ENCODE measurements around the gene ZNF488. TPM values are rescaled to one million over a fixed set of nuclear protein-coding genes. Genes with fewer than 3 reads are reported as not detected.

The ZNF488 gene
- total and polyA plus RNA-seq, 10 of the 15 experiments (the other 5 are each of a cell fraction or from before 2014, with no cell fraction given) = not detected

DNA sequence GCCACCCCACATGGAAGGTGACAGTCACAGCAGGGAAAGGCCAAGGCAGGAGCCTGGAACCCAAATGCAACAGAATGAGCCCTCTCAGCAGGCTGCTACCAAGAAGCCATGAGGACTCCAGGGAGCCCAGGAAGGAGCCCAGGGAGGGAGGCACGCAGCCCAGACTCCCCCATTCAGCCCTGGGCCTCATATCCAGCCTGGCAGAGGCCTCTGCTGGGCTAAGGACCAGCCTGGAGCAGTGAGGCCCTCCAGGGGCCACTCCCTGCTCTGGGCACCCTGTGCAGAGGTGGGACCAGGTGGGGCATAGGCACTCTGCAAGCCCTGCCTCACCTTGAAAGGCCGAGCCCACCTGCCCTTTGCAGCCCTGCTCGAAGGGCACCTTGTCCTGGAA, 25.8 kb upstream of the ZNF488 start:
- 0% methylated on average over 3 of the region's 3 CpGs for WGBS (ENCODE audit: insufficient coverage, insufficient replicate concordance, low lambda C conversion rate, missing lambda C conversion rate)
- no peaks in the 10 kb centered on the region for H3K36me3 ChIP-seq (ENCODE audit: control insufficient read depth in 2 of 2, insufficient read depth in 2 of 2, low read length in 1 of 2)
- in situ Hi-C loops (cut with MboI) = no loop called here
- RAD21 ChIA-PET (ENCODE audit: unreplicated experiment) = no interaction called here
- CTCF ChIA-PET = no interaction called here
- intact Hi-C loops (cut with micrococcal nuclease; ENCODE audit: unreplicated experiment) = no loop called here
- FAIRE-seq = no peak
- no peaks in the 10 kb centered on the region for H4K20me1 ChIP-seq (ENCODE audit: control insufficient read depth, insufficient read depth)
- no peak overlapping the region for H3K4me3 ChIP-seq
- H3K9ac ChIP-seq (ENCODE audit: control insufficient read depth, insufficient read depth, low read length) = no peak overlapping the region
- no peak overlapping the region for H3K4me2 ChIP-seq (ENCODE audit: control insufficient read depth, insufficient read depth)
- SMC1A ChIA-PET (ENCODE audit: uncharacterized antibody, unreplicated experiment) = no interaction called here
- no peak overlapping the region for H3K27ac ChIP-seq (ENCODE audit: control insufficient read depth, insufficient read depth)
- BruUV-seq (replicated peaks) = no TSS peak
- POLR2A ChIA-PET = no interaction called here
- TF ChIP-seq HDAC2 (IDR thresholded peaks at IDR 0.05) (no peak), ATF7 (IDR thresholded peaks at IDR 0.05; ENCODE audit: low read depth) (no peak), TCF7 (IDR thresholded peaks at IDR 0.05; ENCODE audit: borderline replicate concordance) (no peak), ASH2L (IDR thresholded peaks at IDR 0.05; ENCODE audit: borderline replicate concordance, low read depth) (no peak), MTA3 (IDR thresholded peaks at IDR 0.05; ENCODE audit: borderline replicate concordance, low read length) (no peak), SIX5 (IDR thresholded peaks at IDR 0.05; ENCODE audit: low read depth, low read length, severe bottlenecking) (no peak), HCFC1 (IDR thresholded peaks at IDR 0.05; ENCODE audit: low read length) (no peak), NFYB (IDR thresholded peaks at IDR 0.05; ENCODE audit: insufficient read depth, low read depth, low read length) (no peak), BACH1 (IDR thresholded peaks at IDR 0.05; ENCODE audit: borderline replicate concordance) (no peak), NFYA (IDR thresholded peaks at IDR 0.05; ENCODE audit: borderline replicate concordance, low read depth, low read length) (no peak), CREB1 (IDR thresholded peaks at IDR 0.05; ENCODE audit: low read depth) (no peak), EGR1 (IDR thresholded peaks at IDR 0.05; ENCODE audit: borderline replicate concordance in 1 of 2, low read depth in 2 of 2, low read length in 2 of 2) (no peak)
- TF ChIP-seq, protein P1, sequence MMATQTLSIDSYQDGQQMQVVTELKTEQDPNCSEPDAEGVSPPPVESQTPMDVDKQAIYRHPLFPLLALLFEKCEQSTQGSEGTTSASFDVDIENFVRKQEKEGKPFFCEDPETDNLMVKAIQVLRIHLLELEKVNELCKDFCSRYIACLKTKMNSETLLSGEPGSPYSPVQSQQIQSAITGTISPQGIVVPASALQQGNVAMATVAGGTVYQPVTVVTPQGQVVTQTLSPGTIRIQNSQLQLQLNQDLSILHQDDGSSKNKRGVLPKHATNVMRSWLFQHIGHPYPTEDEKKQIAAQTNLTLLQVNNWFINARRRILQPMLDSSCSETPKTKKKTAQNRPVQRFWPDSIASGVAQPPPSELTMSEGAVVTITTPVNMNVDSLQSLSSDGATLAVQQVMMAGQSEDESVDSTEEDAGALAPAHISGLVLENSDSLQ (IDR thresholded peaks at IDR 0.05) = no peak
- TF ChIP-seq, protein P2, sequence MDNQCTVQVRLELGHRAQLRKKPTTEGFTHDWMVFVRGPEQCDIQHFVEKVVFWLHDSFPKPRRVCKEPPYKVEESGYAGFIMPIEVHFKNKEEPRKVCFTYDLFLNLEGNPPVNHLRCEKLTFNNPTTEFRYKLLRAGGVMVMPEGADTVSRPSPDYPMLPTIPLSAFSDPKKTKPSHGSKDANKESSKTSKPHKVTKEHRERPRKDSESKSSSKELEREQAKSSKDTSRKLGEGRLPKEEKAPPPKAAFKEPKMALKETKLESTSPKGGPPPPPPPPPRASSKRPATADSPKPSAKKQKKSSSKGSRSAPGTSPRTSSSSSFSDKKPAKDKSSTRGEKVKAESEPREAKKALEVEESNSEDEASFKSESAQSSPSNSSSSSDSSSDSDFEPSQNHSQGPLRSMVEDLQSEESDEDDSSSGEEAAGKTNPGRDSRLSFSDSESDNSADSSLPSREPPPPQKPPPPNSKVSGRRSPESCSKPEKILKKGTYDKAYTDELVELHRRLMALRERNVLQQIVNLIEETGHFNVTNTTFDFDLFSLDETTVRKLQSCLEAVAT (IDR thresholded peaks at IDR 0.05) = no peak
- TF ChIP-seq, protein P3, sequence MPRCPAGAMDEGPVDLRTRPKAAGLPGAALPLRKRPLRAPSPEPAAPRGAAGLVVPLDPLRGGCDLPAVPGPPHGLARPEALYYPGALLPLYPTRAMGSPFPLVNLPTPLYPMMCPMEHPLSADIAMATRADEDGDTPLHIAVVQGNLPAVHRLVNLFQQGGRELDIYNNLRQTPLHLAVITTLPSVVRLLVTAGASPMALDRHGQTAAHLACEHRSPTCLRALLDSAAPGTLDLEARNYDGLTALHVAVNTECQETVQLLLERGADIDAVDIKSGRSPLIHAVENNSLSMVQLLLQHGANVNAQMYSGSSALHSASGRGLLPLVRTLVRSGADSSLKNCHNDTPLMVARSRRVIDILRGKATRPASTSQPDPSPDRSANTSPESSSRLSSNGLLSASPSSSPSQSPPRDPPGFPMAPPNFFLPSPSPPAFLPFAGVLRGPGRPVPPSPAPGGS (IDR thresholded peaks at IDR 0.05; ENCODE audit: borderline replicate concordance, insufficient read depth, low read depth, low read length, poor library complexity, severe bottlenecking) = no peak
- TF ChIP-seq, protein P4, sequence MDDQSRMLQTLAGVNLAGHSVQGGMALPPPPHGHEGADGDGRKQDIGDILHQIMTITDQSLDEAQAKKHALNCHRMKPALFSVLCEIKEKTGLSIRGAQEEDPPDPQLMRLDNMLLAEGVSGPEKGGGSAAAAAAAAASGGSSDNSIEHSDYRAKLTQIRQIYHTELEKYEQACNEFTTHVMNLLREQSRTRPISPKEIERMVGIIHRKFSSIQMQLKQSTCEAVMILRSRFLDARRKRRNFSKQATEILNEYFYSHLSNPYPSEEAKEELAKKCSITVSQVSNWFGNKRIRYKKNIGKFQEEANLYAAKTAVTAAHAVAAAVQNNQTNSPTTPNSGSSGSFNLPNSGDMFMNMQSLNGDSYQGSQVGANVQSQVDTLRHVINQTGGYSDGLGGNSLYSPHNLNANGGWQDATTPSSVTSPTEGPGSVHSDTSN (IDR thresholded peaks at IDR 0.05; ENCODE audit: insufficient replicate concordance, low read depth, low read length) = no peak
- TF ChIP-seq, protein P5, sequence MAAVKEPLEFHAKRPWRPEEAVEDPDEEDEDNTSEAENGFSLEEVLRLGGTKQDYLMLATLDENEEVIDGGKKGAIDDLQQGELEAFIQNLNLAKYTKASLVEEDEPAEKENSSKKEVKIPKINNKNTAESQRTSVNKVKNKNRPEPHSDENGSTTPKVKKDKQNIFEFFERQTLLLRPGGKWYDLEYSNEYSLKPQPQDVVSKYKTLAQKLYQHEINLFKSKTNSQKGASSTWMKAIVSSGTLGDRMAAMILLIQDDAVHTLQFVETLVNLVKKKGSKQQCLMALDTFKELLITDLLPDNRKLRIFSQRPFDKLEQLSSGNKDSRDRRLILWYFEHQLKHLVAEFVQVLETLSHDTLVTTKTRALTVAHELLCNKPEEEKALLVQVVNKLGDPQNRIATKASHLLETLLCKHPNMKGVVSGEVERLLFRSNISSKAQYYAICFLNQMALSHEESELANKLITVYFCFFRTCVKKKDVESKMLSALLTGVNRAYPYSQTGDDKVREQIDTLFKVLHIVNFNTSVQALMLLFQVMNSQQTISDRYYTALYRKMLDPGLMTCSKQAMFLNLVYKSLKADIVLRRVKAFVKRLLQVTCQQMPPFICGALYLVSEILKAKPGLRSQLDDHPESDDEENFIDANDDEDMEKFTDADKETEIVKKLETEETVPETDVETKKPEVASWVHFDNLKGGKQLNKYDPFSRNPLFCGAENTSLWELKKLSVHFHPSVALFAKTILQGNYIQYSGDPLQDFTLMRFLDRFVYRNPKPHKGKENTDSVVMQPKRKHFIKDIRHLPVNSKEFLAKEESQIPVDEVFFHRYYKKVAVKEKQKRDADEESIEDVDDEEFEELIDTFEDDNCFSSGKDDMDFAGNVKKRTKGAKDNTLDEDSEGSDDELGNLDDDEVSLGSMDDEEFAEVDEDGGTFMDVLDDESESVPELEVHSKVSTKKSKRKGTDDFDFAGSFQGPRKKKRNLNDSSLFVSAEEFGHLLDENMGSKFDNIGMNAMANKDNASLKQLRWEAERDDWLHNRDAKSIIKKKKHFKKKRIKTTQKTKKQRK (IDR thresholded peaks at IDR 0.05; ENCODE audit: low read depth, low read length) = no peak
- no peak for DNase-seq (ENCODE audit: low read depth, low spot score)
- no peak for ATAC-seq
- no peak overlapping the region for H2AFZ ChIP-seq (ENCODE audit: control insufficient read depth, low read depth, low read length)
- H3K4me1 ChIP-seq (ENCODE audit: control insufficient read depth, insufficient read depth, low read length) = no peaks in the 10 kb centered on the region
- no peaks in the 10 kb centered on the region for H3K9me3 ChIP-seq (replicated peaks; ENCODE audit: control insufficient read depth, insufficient read depth, low read length)
- no peaks in the 10 kb centered on the region; a peak in 1 of 4 replicates for H3K27me3 ChIP-seq (replicated peaks in 1 of 2; ENCODE audit: control insufficient read depth in 2 of 2, insufficient read depth in 2 of 2, low read length in 1 of 2)
- H3K79me2 ChIP-seq (ENCODE audit: control insufficient read depth, insufficient read depth, low read length) = no peaks in the 10 kb centered on the region
